ENCODE measurements around the gene PURB. TPM values are rescaled to one million over a fixed set of nuclear protein-coding genes. Genes with fewer than 3 reads are reported as not detected.

PURB gene
- total and polyA plus RNA-seq, 2 experiments from 2014 or later: 3.1 to 27.1 TPM

DNA sequence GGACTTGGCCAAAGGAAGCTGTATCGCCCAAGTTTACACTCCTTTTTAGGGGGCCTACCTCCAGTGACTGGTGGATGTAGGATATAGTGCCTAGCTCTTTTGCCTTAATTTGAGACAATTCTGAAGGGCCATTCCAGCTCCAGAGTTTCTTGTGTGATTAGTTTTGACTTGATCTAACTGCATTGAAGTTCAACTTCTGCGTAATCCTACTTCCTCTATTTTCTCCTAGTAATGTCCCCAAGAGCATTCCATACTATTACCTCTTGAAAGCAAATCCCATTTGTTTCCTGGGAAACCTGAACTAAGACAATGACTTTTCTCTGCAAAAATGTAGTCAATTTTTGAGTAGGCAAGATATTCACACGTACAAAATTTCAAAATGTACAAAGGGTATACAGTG lies 32.7 kb downstream of the PURB start:
- ATAC-seq: no peak
- no peaks in the 10 kb centered on the region for H3K27me3 ChIP-seq (ENCODE audit: insufficient read depth)
- H2AFZ ChIP-seq: no peak overlapping the region
- Mint-ChIP-seq H3K27ac (no peak overlapping the region), H3K4me1 (peaks cover 3% of the 10 kb centered on the region; the same call in 2 of the 3 replicates), H3K4me3 (no peak overlapping the region), H3K36me3 (ENCODE audit: low read depth) (no peaks in the 10 kb centered on the region), H3K27me3 (ENCODE audit: insufficient read depth, low read depth, poor library complexity) (peaks cover 10% of the 10 kb centered on the region), H3K9me3 (no peaks in the 10 kb centered on the region; the same call in 2 of the 3 replicates)
- H3F3A ChIP-seq (replicated peaks; ENCODE audit: low read depth): 0 out of 2 replicates have a peak, but pooled peaks cover 4% of the 10 kb centered on the region
- no peaks in the 10 kb centered on the region for H4K20me1 ChIP-seq (replicated peaks; ENCODE audit: insufficient read depth)
- no peak for DNase-seq (ENCODE audit: low spot score)
- H3K4me3 ChIP-seq: no peak overlapping the region
- no peak overlapping the region for H3K27ac ChIP-seq (ENCODE audit: low read depth)
- no peaks in the 10 kb centered on the region for H3K36me3 ChIP-seq (ENCODE audit: insufficient read depth)
- H3K9me2 ChIP-seq (ENCODE audit: insufficient read depth): no peaks in the 10 kb centered on the region
- TF ChIP-seq, protein P1, sequence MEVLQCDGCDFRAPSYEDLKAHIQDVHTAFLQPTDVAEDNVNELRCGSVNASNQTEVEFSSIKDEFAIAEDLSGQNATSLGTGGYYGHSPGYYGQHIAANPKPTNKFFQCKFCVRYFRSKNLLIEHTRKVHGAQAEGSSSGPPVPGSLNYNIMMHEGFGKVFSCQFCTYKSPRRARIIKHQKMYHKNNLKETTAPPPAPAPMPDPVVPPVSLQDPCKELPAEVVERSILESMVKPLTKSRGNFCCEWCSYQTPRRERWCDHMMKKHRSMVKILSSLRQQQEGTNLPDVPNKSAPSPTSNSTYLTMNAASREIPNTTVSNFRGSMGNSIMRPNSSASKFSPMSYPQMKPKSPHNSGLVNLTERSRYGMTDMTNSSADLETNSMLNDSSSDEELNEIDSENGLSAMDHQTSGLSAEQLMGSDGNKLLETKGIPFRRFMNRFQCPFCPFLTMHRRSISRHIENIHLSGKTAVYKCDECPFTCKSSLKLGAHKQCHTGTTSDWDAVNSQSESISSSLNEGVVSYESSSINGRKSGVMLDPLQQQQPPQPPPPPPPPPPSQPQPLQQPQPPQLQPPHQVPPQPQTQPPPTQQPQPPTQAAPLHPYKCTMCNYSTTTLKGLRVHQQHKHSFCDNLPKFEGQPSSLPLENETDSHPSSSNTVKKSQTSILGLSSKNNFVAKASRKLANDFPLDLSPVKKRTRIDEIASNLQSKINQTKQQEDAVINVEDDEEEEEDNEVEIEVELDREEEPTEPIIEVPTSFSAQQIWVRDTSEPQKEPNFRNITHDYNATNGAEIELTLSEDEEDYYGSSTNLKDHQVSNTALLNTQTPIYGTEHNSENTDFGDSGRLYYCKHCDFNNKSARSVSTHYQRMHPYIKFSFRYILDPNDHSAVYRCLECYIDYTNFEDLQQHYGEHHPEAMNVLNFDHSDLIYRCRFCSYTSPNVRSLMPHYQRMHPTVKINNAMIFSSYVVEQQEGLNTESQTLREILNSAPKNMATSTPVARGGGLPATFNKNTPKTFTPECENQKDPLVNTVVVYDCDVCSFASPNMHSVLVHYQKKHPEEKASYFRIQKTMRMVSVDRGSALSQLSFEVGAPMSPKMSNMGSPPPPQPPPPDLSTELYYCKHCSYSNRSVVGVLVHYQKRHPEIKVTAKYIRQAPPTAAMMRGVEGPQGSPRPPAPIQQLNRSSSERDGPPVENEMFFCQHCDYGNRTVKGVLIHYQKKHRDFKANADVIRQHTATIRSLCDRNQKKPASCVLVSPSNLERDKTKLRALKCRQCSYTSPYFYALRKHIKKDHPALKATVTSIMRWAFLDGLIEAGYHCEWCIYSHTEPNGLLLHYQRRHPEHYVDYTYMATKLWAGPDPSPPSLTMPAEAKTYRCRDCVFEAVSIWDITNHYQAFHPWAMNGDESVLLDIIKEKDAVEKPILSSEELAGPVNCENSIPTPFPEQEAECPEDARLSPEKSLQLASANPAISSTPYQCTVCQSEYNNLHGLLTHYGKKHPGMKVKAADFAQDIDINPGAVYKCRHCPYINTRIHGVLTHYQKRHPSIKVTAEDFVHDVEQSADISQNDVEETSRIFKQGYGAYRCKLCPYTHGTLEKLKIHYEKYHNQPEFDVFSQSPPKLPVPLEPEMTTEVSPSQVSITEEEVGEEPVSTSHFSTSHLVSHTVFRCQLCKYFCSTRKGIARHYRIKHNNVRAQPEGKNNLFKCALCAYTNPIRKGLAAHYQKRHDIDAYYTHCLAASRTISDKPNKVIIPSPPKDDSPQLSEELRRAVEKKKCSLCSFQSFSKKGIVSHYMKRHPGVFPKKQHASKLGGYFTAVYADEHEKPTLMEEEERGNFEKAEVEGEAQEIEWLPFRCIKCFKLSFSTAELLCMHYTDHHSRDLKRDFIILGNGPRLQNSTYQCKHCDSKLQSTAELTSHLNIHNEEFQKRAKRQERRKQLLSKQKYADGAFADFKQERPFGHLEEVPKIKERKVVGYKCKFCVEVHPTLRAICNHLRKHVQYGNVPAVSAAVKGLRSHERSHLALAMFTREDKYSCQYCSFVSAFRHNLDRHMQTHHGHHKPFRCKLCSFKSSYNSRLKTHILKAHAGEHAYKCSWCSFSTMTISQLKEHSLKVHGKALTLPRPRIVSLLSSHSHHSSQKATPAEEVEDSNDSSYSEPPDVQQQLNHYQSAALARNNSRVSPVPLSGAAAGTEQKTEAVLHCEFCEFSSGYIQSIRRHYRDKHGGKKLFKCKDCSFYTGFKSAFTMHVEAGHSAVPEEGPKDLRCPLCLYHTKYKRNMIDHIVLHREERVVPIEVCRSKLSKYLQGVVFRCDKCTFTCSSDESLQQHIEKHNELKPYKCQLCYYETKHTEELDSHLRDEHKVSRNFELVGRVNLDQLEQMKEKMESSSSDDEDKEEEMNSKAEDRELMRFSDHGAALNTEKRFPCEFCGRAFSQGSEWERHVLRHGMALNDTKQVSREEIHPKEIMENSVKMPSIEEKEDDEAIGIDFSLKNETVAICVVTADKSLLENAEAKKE (CRISPR knock-in tag; IDR thresholded peaks at IDR 0.05): no peak
- TF ChIP-seq JUNB (IDR thresholded peaks at IDR 0.05; ENCODE audit: unreplicated experiment) (no peak), EZH2phosphoT487 (IDR thresholded peaks at IDR 0.05; ENCODE audit: unreplicated experiment) (no peak), NANOG (IDR thresholded peaks at IDR 0.05; ENCODE audit: borderline replicate concordance) (no peak), EZH2 (IDR thresholded peaks at IDR 0.05; ENCODE audit: low read depth, unreplicated experiment) (no peak), ZNF331 (CRISPR knock-in tag; IDR thresholded peaks at IDR 0.05; ENCODE audit: low read depth) (no peak), STAT1 (IDR thresholded peaks at IDR 0.05; ENCODE audit: unreplicated experiment) (no peak), CREB1 (CRISPR knock-in tag; IDR thresholded peaks at IDR 0.05; ENCODE audit: low read depth) (no peak), ETS1 (IDR thresholded peaks at IDR 0.05) (no peak), ZNF114 (CRISPR knock-in tag; IDR thresholded peaks at IDR 0.05) (no peak), POLR2AphosphoS5 (IDR thresholded peaks at IDR 0.05; ENCODE audit: low read depth) (no peak)
- TF ChIP-seq, protein P2, sequence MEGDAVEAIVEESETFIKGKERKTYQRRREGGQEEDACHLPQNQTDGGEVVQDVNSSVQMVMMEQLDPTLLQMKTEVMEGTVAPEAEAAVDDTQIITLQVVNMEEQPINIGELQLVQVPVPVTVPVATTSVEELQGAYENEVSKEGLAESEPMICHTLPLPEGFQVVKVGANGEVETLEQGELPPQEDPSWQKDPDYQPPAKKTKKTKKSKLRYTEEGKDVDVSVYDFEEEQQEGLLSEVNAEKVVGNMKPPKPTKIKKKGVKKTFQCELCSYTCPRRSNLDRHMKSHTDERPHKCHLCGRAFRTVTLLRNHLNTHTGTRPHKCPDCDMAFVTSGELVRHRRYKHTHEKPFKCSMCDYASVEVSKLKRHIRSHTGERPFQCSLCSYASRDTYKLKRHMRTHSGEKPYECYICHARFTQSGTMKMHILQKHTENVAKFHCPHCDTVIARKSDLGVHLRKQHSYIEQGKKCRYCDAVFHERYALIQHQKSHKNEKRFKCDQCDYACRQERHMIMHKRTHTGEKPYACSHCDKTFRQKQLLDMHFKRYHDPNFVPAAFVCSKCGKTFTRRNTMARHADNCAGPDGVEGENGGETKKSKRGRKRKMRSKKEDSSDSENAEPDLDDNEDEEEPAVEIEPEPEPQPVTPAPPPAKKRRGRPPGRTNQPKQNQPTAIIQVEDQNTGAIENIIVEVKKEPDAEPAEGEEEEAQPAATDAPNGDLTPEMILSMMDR (conservative IDR thresholded peaks at IDR 0.05; ENCODE audit: low read depth in 2 of 2): no peak
- TF ChIP-seq, protein P3, sequence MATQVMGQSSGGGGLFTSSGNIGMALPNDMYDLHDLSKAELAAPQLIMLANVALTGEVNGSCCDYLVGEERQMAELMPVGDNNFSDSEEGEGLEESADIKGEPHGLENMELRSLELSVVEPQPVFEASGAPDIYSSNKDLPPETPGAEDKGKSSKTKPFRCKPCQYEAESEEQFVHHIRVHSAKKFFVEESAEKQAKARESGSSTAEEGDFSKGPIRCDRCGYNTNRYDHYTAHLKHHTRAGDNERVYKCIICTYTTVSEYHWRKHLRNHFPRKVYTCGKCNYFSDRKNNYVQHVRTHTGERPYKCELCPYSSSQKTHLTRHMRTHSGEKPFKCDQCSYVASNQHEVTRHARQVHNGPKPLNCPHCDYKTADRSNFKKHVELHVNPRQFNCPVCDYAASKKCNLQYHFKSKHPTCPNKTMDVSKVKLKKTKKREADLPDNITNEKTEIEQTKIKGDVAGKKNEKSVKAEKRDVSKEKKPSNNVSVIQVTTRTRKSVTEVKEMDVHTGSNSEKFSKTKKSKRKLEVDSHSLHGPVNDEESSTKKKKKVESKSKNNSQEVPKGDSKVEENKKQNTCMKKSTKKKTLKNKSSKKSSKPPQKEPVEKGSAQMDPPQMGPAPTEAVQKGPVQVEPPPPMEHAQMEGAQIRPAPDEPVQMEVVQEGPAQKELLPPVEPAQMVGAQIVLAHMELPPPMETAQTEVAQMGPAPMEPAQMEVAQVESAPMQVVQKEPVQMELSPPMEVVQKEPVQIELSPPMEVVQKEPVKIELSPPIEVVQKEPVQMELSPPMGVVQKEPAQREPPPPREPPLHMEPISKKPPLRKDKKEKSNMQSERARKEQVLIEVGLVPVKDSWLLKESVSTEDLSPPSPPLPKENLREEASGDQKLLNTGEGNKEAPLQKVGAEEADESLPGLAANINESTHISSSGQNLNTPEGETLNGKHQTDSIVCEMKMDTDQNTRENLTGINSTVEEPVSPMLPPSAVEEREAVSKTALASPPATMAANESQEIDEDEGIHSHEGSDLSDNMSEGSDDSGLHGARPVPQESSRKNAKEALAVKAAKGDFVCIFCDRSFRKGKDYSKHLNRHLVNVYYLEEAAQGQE (IDR thresholded peaks at IDR 0.05; ENCODE audit: unreplicated experiment): no peak
- H3K4me2 ChIP-seq: no peak overlapping the region
- peaks cover 6% of the 10 kb centered on the region; the same call in 1 of the 2 replicates for H3K79me2 ChIP-seq (replicated peaks; ENCODE audit: insufficient read depth)
- no peaks in the 10 kb centered on the region for H3K4me1 ChIP-seq (ENCODE audit: insufficient read depth)

Measured in GM23338 (cell line).